Thoracic aorta (tissue), 2 donors: Measurements from ENCODE around the gene DIP2C. TPM values are rescaled to one million over a fixed set of nuclear protein-coding genes. Genes with fewer than 3 reads are reported as not detected.

ENCODE experiments used
- ATAC-seq: fragments of 150-250 bp; one replicate; pipeline ENCODE4 v1.8.0; 2017; ENCODE audit warnings: low read depth; ENCODE audit not compliant: insufficient number of reproducible peaks, low FRiP score
- DNase-seq: peaks from one replicate; pipeline ENCODE4 v3.0.0-alpha.2; 2020; ENCODE audit warnings: low spot score
- H3K27ac ChIP-seq, 2 donors: fragments of 200-600 bp; sonication (generic); 1 replicate in 1 of 2; 2 replicates in 1 of 2; pipeline ENCODE4 v1.5.1; 2016; ENCODE audit warnings: mild to moderate bottlenecking in 2 of 2, moderate library complexity in 2 of 2
- H3K27me3 ChIP-seq: fragments of 200-600 bp; sonication (generic); replicated peaks from 2 replicates; pipeline ENCODE4 v1.6.0; 2016; ENCODE audit warnings: mild to moderate bottlenecking; ENCODE audit not compliant: insufficient read depth
- H3K36me3 ChIP-seq: fragments of 200-600 bp; sonication (generic); one replicate; pipeline ENCODE4 v1.5.1; 2016
- H3K4me1 ChIP-seq, 2 donors: fragments of 200-600 bp; sonication (generic); 1 replicate in 1 of 2; 2 replicates in 1 of 2; pipeline versions ENCODE4 v1.5.1 to v1.6.0; 2016; ENCODE audit warnings: low read depth in 2 of 2, mild to moderate bottlenecking in 1 of 2; ENCODE audit not compliant: control insufficient read depth in 1 of 2
- H3K4me3 ChIP-seq: fragments of 200-600 bp; sonication (generic); 2 replicates; pipeline ENCODE4 v1.5.1; 2016; ENCODE audit warnings: mild to moderate bottlenecking
- H3K9me3 ChIP-seq: fragments of 200-600 bp; sonication (generic); 2 replicates; pipeline ENCODE4 v1.5.1; 2016
- total RNA-seq, 2 donors: library from RNA; depleted of rRNA; stranded (reverse); fragments of >200 nt; gene quantifications; one replicate each; pipeline versions ENCODE4 v1.1.0 to v1.2.3, GENCODE V29; 2016
- TF ChIP-seq, protein P1 (sequence below): fragments of 200-600 bp; sonication (generic); IDR thresholded peaks from one replicate; pipeline ENCODE4 v1.5.1; 2019; ENCODE audit warnings: antibody characterized with exemption

Gene DIP2C
- total RNA-seq, 2 donors from 2014 or later, result 36.8 to 44.0 TPM

DNA sequence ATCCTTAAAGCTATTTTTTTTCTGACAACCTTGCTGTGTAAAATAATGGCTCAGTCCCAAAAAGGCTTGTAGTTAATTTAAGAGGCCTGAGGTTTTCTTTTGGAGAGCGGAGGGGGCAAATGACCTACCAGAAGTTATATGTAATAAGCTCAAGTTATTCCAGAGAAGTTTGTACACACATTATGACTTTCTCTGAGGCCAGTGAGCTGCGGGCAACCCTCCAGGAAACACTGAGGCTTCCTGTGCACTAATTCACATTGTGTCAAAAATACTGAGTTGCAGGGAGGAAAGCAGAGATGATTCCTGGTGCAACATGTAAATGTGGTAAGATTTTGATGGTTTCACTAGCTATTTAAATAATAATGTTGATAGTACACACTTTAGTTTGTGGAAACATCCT lies 188.6 kb downstream of the DIP2C start:
- TF ChIP-seq, protein P1, sequence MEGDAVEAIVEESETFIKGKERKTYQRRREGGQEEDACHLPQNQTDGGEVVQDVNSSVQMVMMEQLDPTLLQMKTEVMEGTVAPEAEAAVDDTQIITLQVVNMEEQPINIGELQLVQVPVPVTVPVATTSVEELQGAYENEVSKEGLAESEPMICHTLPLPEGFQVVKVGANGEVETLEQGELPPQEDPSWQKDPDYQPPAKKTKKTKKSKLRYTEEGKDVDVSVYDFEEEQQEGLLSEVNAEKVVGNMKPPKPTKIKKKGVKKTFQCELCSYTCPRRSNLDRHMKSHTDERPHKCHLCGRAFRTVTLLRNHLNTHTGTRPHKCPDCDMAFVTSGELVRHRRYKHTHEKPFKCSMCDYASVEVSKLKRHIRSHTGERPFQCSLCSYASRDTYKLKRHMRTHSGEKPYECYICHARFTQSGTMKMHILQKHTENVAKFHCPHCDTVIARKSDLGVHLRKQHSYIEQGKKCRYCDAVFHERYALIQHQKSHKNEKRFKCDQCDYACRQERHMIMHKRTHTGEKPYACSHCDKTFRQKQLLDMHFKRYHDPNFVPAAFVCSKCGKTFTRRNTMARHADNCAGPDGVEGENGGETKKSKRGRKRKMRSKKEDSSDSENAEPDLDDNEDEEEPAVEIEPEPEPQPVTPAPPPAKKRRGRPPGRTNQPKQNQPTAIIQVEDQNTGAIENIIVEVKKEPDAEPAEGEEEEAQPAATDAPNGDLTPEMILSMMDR, result no peak
- Histone ChIP-seq H3K27me3 (no peaks in the 10 kb centered on the region), H3K4me3 (no peak overlapping the region), H3K36me3 (no peaks in the 10 kb centered on the region), H3K4me1 (peaks cover 5 to 35% of the 10 kb centered on the region in 2 donors), H3K9me3 (no peaks in the 10 kb centered on the region), H3K27ac (no peak overlapping the region)
- ATAC-seq (no peak), DNase-seq (no peak)

- Histone ChIP-seq H3K27me3 (no peaks in the 10 kb centered on the region), H3K4me1 (peaks cover 5 to 35% of the 10 kb centered on the region in 2 donors), H3K9me3 (no peaks in the 10 kb centered on the region), H3K4me3 (no peak overlapping the region), H3K27ac (no peak overlapping the region), H3K36me3 (no peaks in the 10 kb centered on the region)
- ATAC-seq (no peak), DNase-seq (no peak)
- TF ChIP-seq, protein P1, result no peak
Measured at GRCh38 chr10:499991-500390, 189.5 kb downstream of the DIP2C start.

DNA sequence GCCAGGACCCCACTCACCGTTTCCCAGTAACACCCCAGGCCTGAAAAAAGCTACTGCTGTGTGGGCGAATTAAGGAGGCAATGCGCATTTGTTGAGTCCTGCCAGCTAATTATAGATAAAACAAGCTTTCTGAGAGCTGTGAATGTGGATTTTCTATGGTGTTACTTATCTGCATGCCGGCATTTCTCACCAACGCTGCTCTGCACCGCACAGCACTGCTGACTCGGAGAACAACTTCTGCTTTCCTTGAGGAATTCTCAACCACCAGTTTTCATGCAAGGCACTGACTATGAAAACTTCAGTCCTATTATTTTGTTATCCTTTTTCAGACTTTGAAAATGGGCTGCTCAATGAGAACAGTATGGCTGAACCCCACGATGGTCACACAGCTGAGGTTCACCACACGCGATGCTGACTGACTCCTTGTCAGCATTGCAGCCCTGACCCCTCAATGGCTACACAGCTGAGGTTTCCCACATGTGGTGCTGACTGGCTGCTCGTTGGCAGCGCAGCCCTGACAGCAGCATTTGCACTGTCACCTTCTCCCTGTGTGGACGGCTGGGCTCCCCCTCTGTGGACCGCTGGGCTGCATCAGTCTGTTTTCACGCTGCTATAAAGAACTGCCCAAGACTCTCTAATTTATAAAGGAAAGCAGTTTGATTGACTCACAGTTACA lies 190.6 kb downstream of the DIP2C start:
- Histone ChIP-seq H3K4me3 (no peak overlapping the region), H3K27ac (no peak overlapping the region), H3K27me3 (no peaks in the 10 kb centered on the region), H3K36me3 (no peaks in the 10 kb centered on the region), H3K9me3 (no peaks in the 10 kb centered on the region), H3K4me1 (peaks cover 5 to 35% of the 10 kb centered on the region in 2 donors)
- TF ChIP-seq, protein P1, result no peak
- DNase-seq (no peak), ATAC-seq (no peak)

DNA sequence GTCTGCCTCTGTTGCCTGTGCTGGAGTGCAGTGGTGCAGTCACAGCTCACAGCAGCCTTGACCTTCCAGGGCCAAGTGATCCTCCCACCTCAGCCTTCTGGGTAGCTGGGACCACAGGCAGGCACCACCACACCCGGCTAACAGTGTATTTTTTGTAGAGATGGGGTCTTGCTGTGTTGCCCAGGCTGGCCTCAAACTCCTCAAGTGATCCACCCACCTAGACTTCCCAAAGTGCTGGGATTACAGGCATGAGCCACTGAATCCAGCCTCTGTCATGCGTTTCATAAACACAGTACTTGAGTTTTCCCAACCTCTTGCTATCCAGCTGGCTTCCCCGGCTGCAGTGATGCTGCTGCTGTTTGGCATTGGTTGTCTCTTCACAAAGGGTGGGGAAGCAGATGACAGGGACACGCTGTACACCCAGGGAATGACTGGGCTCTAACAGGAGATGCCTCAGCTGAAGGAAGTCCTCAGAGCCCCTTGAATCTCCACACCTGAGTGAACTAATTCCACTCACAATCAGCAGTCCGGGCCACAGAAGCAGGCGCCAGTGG lies 191.5 kb downstream of the DIP2C start:
- no peaks in the 10 kb centered on the region for H3K27me3 ChIP-seq
- H3K4me1 ChIP-seq, result peaks cover 5 to 35% of the 10 kb centered on the region in 2 donors
- no peak overlapping the region for H3K4me3 ChIP-seq
- DNase-seq (no peak), ATAC-seq (no peak)
- no peak overlapping the region for H3K27ac ChIP-seq
- no peaks in the 10 kb centered on the region for H3K36me3 ChIP-seq
- H3K9me3 ChIP-seq, result no peaks in the 10 kb centered on the region
- TF ChIP-seq, protein P1, result no peak

DNA sequence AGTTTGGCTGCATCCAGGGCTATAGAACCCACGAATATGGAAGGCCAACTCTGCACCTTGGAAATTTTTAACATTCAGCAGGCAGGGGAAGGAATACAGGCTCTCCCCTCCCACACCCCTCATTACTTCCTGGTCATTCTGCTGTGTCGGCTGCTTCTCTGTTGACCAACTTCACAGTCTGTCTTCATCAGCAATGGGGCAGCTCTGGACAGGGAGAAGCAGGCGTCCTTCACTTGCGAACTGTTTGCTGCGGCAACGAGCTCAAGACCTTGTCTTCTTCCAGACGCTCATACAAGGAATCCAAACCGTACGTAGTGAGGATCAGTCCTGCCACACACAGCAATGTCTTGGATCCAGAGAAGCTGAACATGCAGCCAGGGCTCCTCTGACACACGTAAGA lies 192.2 kb downstream of the DIP2C start:
- DNase-seq, result no peak
- H3K27ac ChIP-seq, result no peak overlapping the region

More for the DNA sequence above, 192.2 kb downstream of the DIP2C start:
- Histone ChIP-seq H3K36me3 (no peaks in the 10 kb centered on the region), H3K9me3 (no peaks in the 10 kb centered on the region), H3K27me3 (no peaks in the 10 kb centered on the region), H3K4me1 (peaks cover 5 to 35% of the 10 kb centered on the region in 2 donors), H3K4me3 (no peak overlapping the region)
- no peak for ATAC-seq
- TF ChIP-seq, protein P1, result no peak
